Keratinocyte (primary cell): ENCODE results near the gene SLC1A2.

Experiments
- CTCF ChIP-seq, 3 experiments: IDR thresholded peaks in 1 of 3; conservative IDR thresholded peaks in 1 of 3; optimal IDR thresholded peaks in 1 of 3; 2 replicates in 2 of 3; 3 replicates in 1 of 3; pipeline versions ENCODE3 to v1.5.1; 2011; ENCODE audit warnings: low read length in 3 of 3, mild to moderate bottlenecking in 3 of 3, moderate library complexity in 2 of 3, control low read depth in 1 of 3, inconsistent platforms in 1 of 3; ENCODE audit not compliant: insufficient read depth in 2 of 3; ENCODE audit errors: extremely low read depth in 1 of 3
- EZH2 ChIP-seq: IDR thresholded peaks from one replicate; pipeline ENCODE4 v1.6.1; 2012; ENCODE audit warnings: inconsistent platforms, mild to moderate bottlenecking, low read length, moderate library complexity

GRCh38 chr11:35415487-35415886 lies 3.9 kb downstream of the SLC1A2 start:
- no peak for TF ChIP-seq CTCF (optimal IDR thresholded peaks at IDR 0.05 in 1 of 3, IDR thresholded peaks at IDR 0.05 in 1 of 3, conservative IDR thresholded peaks at IDR 0.05 in 1 of 3; ENCODE audit: extremely low read depth in 1 of 3, insufficient read depth in 2 of 3, low read length in 3 of 3)
- TF ChIP-seq EZH2, result no peak
